ENCODE data around the gene AOC3. TPM values are rescaled to one million over a fixed set of nuclear protein-coding genes. Genes with fewer than 3 reads are reported as not detected.
A peak's percentile ranks its signal among the peaks of the same experiment; 100 is the strongest.

The AOC3 gene
- total and polyA plus RNA-seq, 2 of the 13 experiments (the other 11 are each of a cell fraction or from before 2014, with no cell fraction given), result 8.7 to 51.7 TPM

DNA sequence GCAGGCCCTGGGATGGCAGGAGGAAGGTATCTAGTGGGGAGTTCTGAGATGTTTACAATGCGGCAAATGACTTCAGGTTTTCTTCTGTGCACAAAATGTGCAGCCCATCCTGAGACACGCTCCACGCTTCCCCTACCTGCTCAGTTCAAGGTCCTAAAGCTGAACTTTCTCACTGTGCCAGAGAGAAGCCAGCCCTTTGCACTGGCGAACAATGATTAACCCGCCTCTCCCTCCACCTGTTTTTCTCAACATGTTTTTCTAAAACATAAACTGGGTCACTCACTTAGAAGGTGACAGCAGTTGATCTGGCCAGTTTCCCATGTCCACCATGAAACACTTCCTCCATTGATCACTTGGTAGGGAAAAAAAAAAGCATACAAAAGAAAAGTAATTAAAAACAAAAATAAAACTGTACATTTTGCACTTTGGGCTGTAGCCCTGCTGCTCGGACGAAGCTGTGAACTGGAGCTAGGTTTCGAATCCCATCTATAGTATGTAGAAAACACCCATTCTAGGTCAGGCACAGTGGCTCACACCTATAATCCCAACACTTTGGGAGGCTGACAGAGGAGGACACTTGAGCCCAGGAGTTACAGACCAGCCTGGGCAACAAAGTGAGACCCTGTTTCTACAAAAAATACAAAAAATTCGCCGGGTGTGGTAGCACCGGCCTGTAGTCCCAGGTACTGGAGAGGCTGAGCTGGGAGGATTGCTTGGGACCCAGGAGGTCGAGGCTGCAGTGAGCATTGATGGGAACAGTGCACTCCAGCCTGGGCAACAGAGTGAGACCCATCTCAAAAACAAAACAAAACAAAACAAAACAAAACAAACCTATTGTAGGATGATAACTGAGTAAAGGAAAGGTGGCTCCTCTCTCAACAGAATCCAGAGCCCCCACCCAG, 43.5 kb downstream of the AOC3 start (continued):
- TF ChIP-seq ZNF18 (CRISPR knock-in tag; IDR thresholded peaks at IDR 0.05; ENCODE audit: insufficient replicate concordance) (no peak), MXD4 (CRISPR knock-in tag; IDR thresholded peaks at IDR 0.05) (peak; percentile 63; the same call in 1 of the 2 replicates), MYC (CRISPR knock-in tag; IDR thresholded peaks at IDR 0.05; ENCODE audit: borderline replicate concordance) (peak; percentile 92; the same call in 1 of the 2 replicates), ZFYVE20 (CRISPR knock-in tag; IDR thresholded peaks at IDR 0.05; ENCODE audit: borderline replicate concordance, low read depth) (no peak), CEBPG (CRISPR knock-in tag; IDR thresholded peaks at IDR 0.05) (peak; percentile 37; the same call in 1 of the 2 replicates), ZSCAN20 (CRISPR knock-in tag; IDR thresholded peaks at IDR 0.05; ENCODE audit: borderline replicate concordance) (no peak), ZNF276 (CRISPR knock-in tag; IDR thresholded peaks at IDR 0.05; ENCODE audit: low read depth) (peak; percentile 27; the same call in 1 of the 2 replicates), ZNF720 (CRISPR knock-in tag; IDR thresholded peaks at IDR 0.05) (no peak), CEBPB (IDR thresholded peaks at IDR 0.05; ENCODE audit: borderline replicate concordance, low read depth, low read length) (no peak), CTCF (CRISPR knock-in tag; IDR thresholded peaks at IDR 0.05) (no peak), MLLT10 (CRISPR knock-in tag; IDR thresholded peaks at IDR 0.05) (no peak), STAG1 (CRISPR knock-in tag; IDR thresholded peaks at IDR 0.05) (peak; percentile 24; the same call in 1 of the 2 replicates), PPARG (CRISPR knock-in tag; conservative IDR thresholded peaks at IDR 0.05) (peak; percentile 92), ZNF775 (CRISPR knock-in tag; IDR thresholded peaks at IDR 0.05; ENCODE audit: borderline replicate concordance) (peak; percentile 47; the same call in 1 of the 2 replicates), THYN1 (CRISPR knock-in tag; IDR thresholded peaks at IDR 0.05; ENCODE audit: borderline replicate concordance, low read depth) (peak; percentile 97; the same call in 1 of the 2 replicates), SIN3B (IDR thresholded peaks at IDR 0.05; ENCODE audit: low read length) (no peak), POLR2AphosphoS5 (IDR thresholded peaks at IDR 0.05; ENCODE audit: low read depth, low read length) (peak; percentile 78), GLI4 (CRISPR knock-in tag; IDR thresholded peaks at IDR 0.05; ENCODE audit: borderline replicate concordance) (no peak), TGIF2 (CRISPR knock-in tag; IDR thresholded peaks at IDR 0.05) (peak; percentile 75), SATB2 (CRISPR knock-in tag; IDR thresholded peaks at IDR 0.05) (no peak), ZSCAN12 (CRISPR knock-in tag; IDR thresholded peaks at IDR 0.05) (no peak; the same call in 1 of the 2 replicates), IKZF5 (CRISPR knock-in tag; IDR thresholded peaks at IDR 0.05) (peak; percentile 89; the same call in 1 of the 2 replicates), TEAD3 (CRISPR knock-in tag; optimal IDR thresholded peaks at IDR 0.05; ENCODE audit: borderline replicate concordance) (peak; percentile 72)

All from HepG2 (cell line).